GM23248 (cell line): ENCODE measurements around the gene CCDC121. TPM values are rescaled to one million over a fixed set of nuclear protein-coding genes. Genes with fewer than 3 reads are reported as not detected.

ENCODE experiments used
- DNase-seq: peaks from one replicate; pipeline ENCODE4 v3.0.0-alpha.2; 2015
- H2AFZ ChIP-seq: fragments of 200-600 bp; sonication (generic); 2 replicates; pipeline ENCODE4 v1.6.1; 2016; ENCODE audit warnings: antibody characterized with exemption
- H3F3A ChIP-seq: fragments of 200-600 bp; sonication (generic); 2 replicates; pipeline ENCODE4 v1.6.1; 2016; ENCODE audit warnings: mild to moderate bottlenecking, antibody characterized with exemption, mixed run types; ENCODE audit not compliant: insufficient read depth
- H3K27ac ChIP-seq: fragments of 200-600 bp; sonication (generic); 2 replicates; pipeline ENCODE4 v1.5.1; 2016; ENCODE audit warnings: mild to moderate bottlenecking
- H3K27me3 ChIP-seq: fragments of 200-600 bp; sonication (generic); replicated peaks from 2 replicates; pipeline ENCODE4 v1.6.1; 2016; ENCODE audit warnings: mild to moderate bottlenecking; ENCODE audit not compliant: insufficient read depth
- H3K36me3 ChIP-seq: fragments of 200-600 bp; sonication (generic); 2 replicates; pipeline ENCODE4 v1.6.1; 2016; ENCODE audit warnings: low read depth, mild to moderate bottlenecking
- H3K4me1 ChIP-seq: fragments of 200-600 bp; sonication (generic); 2 replicates; pipeline ENCODE4 v1.6.1; 2016; ENCODE audit warnings: mild to moderate bottlenecking; ENCODE audit not compliant: insufficient read depth
- H3K4me2 ChIP-seq: fragments of 200-600 bp; sonication (generic); one replicate; pipeline ENCODE4 v1.6.1; 2016; ENCODE audit warnings: mild to moderate bottlenecking; ENCODE audit not compliant: unreplicated experiment
- H3K4me3 ChIP-seq: fragments of 200-600 bp; sonication (generic); 2 replicates; pipeline ENCODE4 v1.5.1; 2016; ENCODE audit warnings: mild to moderate bottlenecking
- H3K79me2 ChIP-seq: fragments of 200-600 bp; sonication (generic); 2 replicates; pipeline ENCODE4 v1.6.1; 2016; ENCODE audit warnings: mild to moderate bottlenecking; ENCODE audit not compliant: insufficient read depth
- H3K9ac ChIP-seq: fragments of 200-600 bp; sonication (generic); 2 replicates; pipeline ENCODE4 v1.6.1; 2016; ENCODE audit warnings: mild to moderate bottlenecking
- H3K9me2 ChIP-seq: fragments of 200-600 bp; sonication (generic); 2 replicates; pipeline ENCODE4 v1.6.1; 2016; ENCODE audit warnings: mixed run types, mild to moderate bottlenecking, moderate library complexity; ENCODE audit not compliant: insufficient read depth
- H3K9me3 ChIP-seq: fragments of 200-600 bp; sonication (generic); one replicate; pipeline ENCODE4 v1.6.1; 2017; ENCODE audit warnings: low read depth
- H4K20me1 ChIP-seq: fragments of 200-600 bp; sonication (generic); 2 replicates; pipeline ENCODE4 v1.6.0; 2016; ENCODE audit not compliant: insufficient read depth
- EZH2 ChIP-seq: fragments of 200-600 bp; sonication (generic); IDR thresholded peaks from 2 replicates; pipeline ENCODE4 v1.6.1; 2018; ENCODE audit warnings: antibody characterized with exemption, mild to moderate bottlenecking; ENCODE audit not compliant: insufficient read depth, poor library complexity, severe bottlenecking
- EZH2phosphoT487 ChIP-seq: fragments of 200-600 bp; sonication (generic); IDR thresholded peaks from 2 replicates; pipeline ENCODE4 v1.6.1; 2018; ENCODE audit warnings: antibody characterized with exemption, moderate library complexity, mild to moderate bottlenecking, low read depth; ENCODE audit not compliant: insufficient read depth
- WGBS, 2 experiments: methylation state at CpG; one replicate each; pipeline ENCODE4 v1.1.6; 2015 to 2017; ENCODE audit warnings: low lambda C conversion rate in 2 of 2, low coverage in 1 of 2; ENCODE audit errors: missing lambda C conversion rate in 2 of 2; 5-methylcytosine and 5-hydroxymethylcytosine counted together
- in situ Hi-C: fragments of 300-500 bp; cut with MboI; formaldehyde crosslinking; loops from 2 replicates; pipeline ENCODE4 v1.15.0; 2020
- polyA plus RNA-seq: library from polyadenylated mRNA; unstranded; fragments of >200 nt; fragmentation: Nextera tagmentation; extraction: Ambion mirVana; gene quantifications from 2 replicates; pipeline ENCODE4 v1.2.1, GENCODE V29; 2016
- small RNA-seq: library from RNA; depleted of rRNA; stranded (forward); fragments of <200 nt; gene quantifications from one replicate; pipeline ENCODE3, GENCODE V24; 2014; ENCODE audit warnings: low read depth, low replicate concordance
- total RNA-seq: library from RNA; depleted of rRNA; stranded (reverse); fragments of >200 nt; shearing (Covaris generic); gene quantifications from 2 replicates; pipeline ENCODE4 v1.2.3, GENCODE V29; 2014; rRNA removed

Gene CCDC121
- total and polyA plus RNA-seq, 2 experiments from 2014 or later, result 0.50 to 3.4 TPM

DNA sequence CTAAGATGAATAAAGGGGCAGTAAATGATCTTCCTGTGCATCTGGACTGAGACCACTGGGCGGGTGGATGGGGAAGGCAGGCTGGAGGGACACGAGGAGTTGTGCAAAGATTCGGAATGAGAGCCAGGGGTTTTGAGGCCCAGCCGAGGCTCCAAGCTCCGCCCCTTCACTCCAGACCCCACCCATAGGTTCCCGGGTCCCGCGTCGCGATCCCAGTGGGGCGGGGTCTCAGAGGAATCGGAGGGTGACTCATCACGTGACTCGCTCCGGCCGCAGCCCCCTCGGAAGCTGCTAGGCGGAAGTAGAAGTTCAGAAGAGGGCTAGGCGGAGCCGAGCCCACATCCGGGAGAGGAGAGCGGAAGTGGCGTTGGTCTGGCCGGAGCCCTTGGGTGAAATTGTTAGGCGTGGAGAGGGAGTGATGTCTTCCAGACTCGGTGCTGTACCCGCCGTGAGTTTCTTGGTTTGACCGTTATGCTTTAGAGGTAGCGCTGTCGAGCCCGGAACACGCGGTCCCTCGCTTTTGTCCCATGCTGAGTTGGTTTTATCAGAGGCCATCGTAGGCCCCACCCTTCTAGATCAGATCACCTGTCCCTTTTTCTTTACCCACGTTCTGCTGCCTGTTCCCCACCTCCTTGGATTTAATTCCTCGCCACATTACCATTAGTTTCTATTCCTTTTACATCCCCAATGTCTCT is 46.0 kb downstream of the CCDC121 start, which contains the start of gene ZNF512:
ZNF512 (plus strand) TSS at position 348 of the 695 bp plus-strand sequence; CDS start at position 419, 71 bp downstream.
- peak within 1 kb of the TSS; percentile 84 for H3K9ac ChIP-seq
- no peaks in the 10 kb centered on the region for H3K9me2 ChIP-seq
- no peaks in the 10 kb centered on the region for H3K36me3 ChIP-seq
- DNase-seq, result peak; percentile 93
- H3F3A ChIP-seq, result peaks cover 5% of the 10 kb centered on the region
- H3K4me2 ChIP-seq, result peak within 1 kb of the TSS; percentile 99
- H3K4me1 ChIP-seq, result peaks cover 9% of the 10 kb centered on the region
- peak within 1 kb of the TSS; percentile 89 for H2AFZ ChIP-seq
- no peaks in the 10 kb centered on the region for H4K20me1 ChIP-seq
- H3K27me3 ChIP-seq, result no peaks in the 10 kb centered on the region
- in situ Hi-C loops, result no loop called here
- TF ChIP-seq EZH2 (no peak), EZH2phosphoT487 (no peak)
- H3K27ac ChIP-seq, result peak within 1 kb of the TSS; percentile 53
- peaks cover 48% of the 10 kb centered on the region for H3K79me2 ChIP-seq
- WGBS, 2 experiments, result 1% methylated on average over 38 of the region's 38 CpGs
- H3K9me3 ChIP-seq, result no peaks in the 10 kb centered on the region
- peak within 1 kb of the TSS; percentile 99 for H3K4me3 ChIP-seq

DNA sequence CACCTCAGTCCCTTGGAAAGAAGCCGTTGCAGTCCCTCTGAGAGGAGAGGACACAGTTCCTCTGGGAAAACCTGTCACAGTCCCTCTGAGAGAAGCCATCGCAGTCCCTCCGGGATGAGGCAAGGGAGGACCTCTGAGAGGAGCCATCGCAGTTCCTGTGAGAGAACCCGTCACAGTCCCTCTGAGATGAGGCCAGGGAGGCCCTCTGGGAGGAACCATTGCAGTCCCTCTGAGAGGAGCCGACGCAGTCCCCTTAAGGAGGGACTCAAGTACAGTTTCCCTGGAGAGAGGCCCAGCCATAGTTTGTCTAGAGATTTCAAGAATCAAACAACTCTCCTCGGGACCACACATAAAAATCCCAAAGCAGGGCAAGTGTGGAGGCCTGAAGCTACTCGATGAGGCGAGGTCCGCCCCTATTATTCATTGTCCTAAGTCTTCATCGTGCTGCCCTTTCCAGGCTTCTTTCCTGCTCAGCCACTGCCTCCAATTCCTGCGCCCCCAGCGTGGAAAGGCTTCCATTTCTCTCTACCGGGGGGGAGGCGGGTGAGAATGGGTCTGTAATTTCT is 46.6 kb downstream of the CCDC121 start:
- peak overlapping the region; percentile 53 for H3K27ac ChIP-seq
- H3K9me3 ChIP-seq, result no peaks in the 10 kb centered on the region
- peak overlapping the region; percentile 99 for H3K4me3 ChIP-seq
- in situ Hi-C loops, result no loop called here
- no peaks in the 10 kb centered on the region for H3K36me3 ChIP-seq
- peaks cover 41% of the 10 kb centered on the region for H3K79me2 ChIP-seq
- no peaks in the 10 kb centered on the region for H4K20me1 ChIP-seq
- H2AFZ ChIP-seq, result peak overlapping the region; percentile 89
- H3K9me2 ChIP-seq, result no peaks in the 10 kb centered on the region
- peaks cover 5% of the 10 kb centered on the region for H3F3A ChIP-seq
- peaks cover 9% of the 10 kb centered on the region for H3K4me1 ChIP-seq
- peak overlapping the region; percentile 99 for H3K4me2 ChIP-seq
- peak; percentile 5 for DNase-seq
- H3K9ac ChIP-seq, result peak overlapping the region; percentile 84
- H3K27me3 ChIP-seq, result no peaks in the 10 kb centered on the region
- WGBS, 2 experiments, result 82 to 83% methylated on average over 16 of the region's 16 CpGs
- TF ChIP-seq EZH2phosphoT487 (no peak), EZH2 (no peak)

DNA sequence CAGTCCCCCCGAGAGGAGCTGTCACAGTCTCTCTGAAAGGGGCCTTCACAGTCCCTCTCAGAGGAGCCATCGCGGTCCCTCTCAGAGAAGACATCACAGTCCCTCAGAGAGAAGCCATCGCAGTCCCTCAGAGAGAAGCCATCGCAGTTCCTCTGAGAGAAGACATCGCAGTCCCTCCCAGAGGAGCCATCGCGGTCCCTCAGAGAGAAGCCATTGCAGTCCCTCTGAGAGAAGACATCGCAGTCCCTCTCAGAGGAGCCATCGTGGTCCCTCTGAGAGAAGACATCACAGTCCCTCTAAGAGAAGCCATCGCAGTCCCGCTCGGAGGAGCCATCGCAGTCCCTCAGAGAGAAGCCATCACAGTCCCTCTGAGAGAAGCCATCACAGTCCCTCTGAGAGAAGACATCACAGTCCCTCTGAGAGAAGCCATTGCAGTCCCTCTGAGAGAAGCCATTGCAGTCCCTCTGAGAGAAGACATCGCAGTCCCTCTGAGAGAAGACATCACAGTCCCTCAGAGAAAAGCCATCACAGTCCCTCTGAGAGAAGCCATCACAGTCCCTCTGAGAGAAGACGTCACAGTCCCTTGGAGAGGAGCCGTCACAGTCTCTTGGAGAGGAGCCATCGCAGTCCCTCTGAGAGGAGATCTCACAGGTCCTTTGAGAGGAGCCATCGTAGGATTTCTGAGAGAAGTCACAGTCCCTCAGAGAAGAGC is 47.2 kb downstream of the CCDC121 start:
- TF ChIP-seq EZH2, result no peak
- TF ChIP-seq EZH2phosphoT487, result no peak
- Histone ChIP-seq H3K79me2 (peaks cover 35% of the 10 kb centered on the region), H3F3A (peaks cover 5% of the 10 kb centered on the region), H3K36me3 (no peaks in the 10 kb centered on the region), H3K9ac (no peak overlapping the region), H4K20me1 (no peaks in the 10 kb centered on the region), H3K9me2 (no peaks in the 10 kb centered on the region), H3K4me1 (peaks cover 9% of the 10 kb centered on the region), H3K27me3 (no peaks in the 10 kb centered on the region), H3K9me3 (no peaks in the 10 kb centered on the region), H2AFZ (0 out of 2 replicates have a peak overlapping the region, but pooled peaks have one; percentile 89), H3K27ac (no peak overlapping the region), H3K4me3 (no peak overlapping the region), H3K4me2 (no peak overlapping the region)
- no peak for DNase-seq
- WGBS, 2 experiments, result 94 to 98% methylated on average over 15 to 19 of the region's 19 CpGs
- in situ Hi-C loops, result no loop called here

Small RNA genes lying within 50 kb of the gene (small RNA-seq; reads per million reads assigned to genes)
- gene RF00340, result not detected

Other genes starting within 250 kb of the CCDC121 start
- 6.7 and 9.5 TPM in 2 replicates for gene ZNF513, start 248.3 kb downstream of the CCDC121 start, total RNA-seq
- gene ZNF513, start 248.3 kb downstream of the CCDC121 start, polyA plus RNA-seq, result 6.0 and 6.6 TPM in 2 replicates
- gene PPM1G, start 219.4 kb downstream of the CCDC121 start, total RNA-seq, result 75.1 and 81.5 TPM in 2 replicates
- 72.4 and 72.7 TPM in 2 replicates for gene PPM1G, start 219.4 kb downstream of the CCDC121 start, polyA plus RNA-seq
- gene NRBP1, start 200.4 kb downstream of the CCDC121 start, total RNA-seq, result 145 and 165 TPM in 2 replicates
- gene NRBP1, start 200.4 kb downstream of the CCDC121 start, polyA plus RNA-seq, result 201 and 219 TPM in 2 replicates
- gene KRTCAP3, start 186.6 kb downstream of the CCDC121 start, total RNA-seq, result not detected in 2 replicates
- gene KRTCAP3, start 186.6 kb downstream of the CCDC121 start, polyA plus RNA-seq, result 0.56 and 0.67 TPM in 2 replicates
- gene IFT172, start 139.3 kb downstream of the CCDC121 start, total RNA-seq, result 9.9 and 19.9 TPM in 2 replicates
- 8.1 and 8.6 TPM in 2 replicates for gene IFT172, start 139.3 kb downstream of the CCDC121 start, polyA plus RNA-seq
- 24.2 and 31.2 TPM in 2 replicates for gene FNDC4, start 133.8 kb downstream of the CCDC121 start, total RNA-seq
- gene FNDC4, start 133.8 kb downstream of the CCDC121 start, polyA plus RNA-seq, result 18.2 and 20.2 TPM in 2 replicates
- gene GCKR, start 132.2 kb downstream of the CCDC121 start, total RNA-seq, result 0.11 TPM in 1 of 2 replicates, not detected in the other
- gene GCKR, start 132.2 kb downstream of the CCDC121 start, polyA plus RNA-seq, result 0.59 and 0.71 TPM in 2 replicates
- 13.3 and 16.1 TPM in 2 replicates for gene ZNF512, start 46.0 kb downstream of the CCDC121 start, total RNA-seq
- 13.7 and 16.7 TPM in 2 replicates for gene ZNF512, start 46.0 kb downstream of the CCDC121 start, polyA plus RNA-seq
- 24.7 and 25.1 TPM in 2 replicates for gene GPN1, start within 50 bp of the CCDC121 start, total RNA-seq
- gene GPN1, start within 50 bp of the CCDC121 start, polyA plus RNA-seq, result 41.4 and 42.4 TPM in 2 replicates
- 24.6 and 25.3 TPM in 2 replicates for gene SUPT7L, start 34.6 kb upstream of the CCDC121 start, total RNA-seq
- gene SUPT7L, start 34.6 kb upstream of the CCDC121 start, polyA plus RNA-seq, result 22.0 and 23.3 TPM in 2 replicates
- 21.0 and 23.9 TPM in 2 replicates for gene SLC4A1AP, start 34.9 kb upstream of the CCDC121 start, total RNA-seq
- gene SLC4A1AP, start 34.9 kb upstream of the CCDC121 start, polyA plus RNA-seq, result 22.4 and 24.4 TPM in 2 replicates
- 24.2 and 70.8 TPM in 2 replicates for gene MRPL33, start 142.7 kb upstream of the CCDC121 start, total RNA-seq
- 338 and 340 TPM in 2 replicates for gene MRPL33, start 142.7 kb upstream of the CCDC121 start, polyA plus RNA-seq